ENCODE data around the gene FARSA.
"Not testable (repeated sequence)": the region's sequence is repeated elsewhere in the genome, so short reads cannot be mapped to it uniquely, and the experiment has no call there.

Gene FARSA

DNA sequence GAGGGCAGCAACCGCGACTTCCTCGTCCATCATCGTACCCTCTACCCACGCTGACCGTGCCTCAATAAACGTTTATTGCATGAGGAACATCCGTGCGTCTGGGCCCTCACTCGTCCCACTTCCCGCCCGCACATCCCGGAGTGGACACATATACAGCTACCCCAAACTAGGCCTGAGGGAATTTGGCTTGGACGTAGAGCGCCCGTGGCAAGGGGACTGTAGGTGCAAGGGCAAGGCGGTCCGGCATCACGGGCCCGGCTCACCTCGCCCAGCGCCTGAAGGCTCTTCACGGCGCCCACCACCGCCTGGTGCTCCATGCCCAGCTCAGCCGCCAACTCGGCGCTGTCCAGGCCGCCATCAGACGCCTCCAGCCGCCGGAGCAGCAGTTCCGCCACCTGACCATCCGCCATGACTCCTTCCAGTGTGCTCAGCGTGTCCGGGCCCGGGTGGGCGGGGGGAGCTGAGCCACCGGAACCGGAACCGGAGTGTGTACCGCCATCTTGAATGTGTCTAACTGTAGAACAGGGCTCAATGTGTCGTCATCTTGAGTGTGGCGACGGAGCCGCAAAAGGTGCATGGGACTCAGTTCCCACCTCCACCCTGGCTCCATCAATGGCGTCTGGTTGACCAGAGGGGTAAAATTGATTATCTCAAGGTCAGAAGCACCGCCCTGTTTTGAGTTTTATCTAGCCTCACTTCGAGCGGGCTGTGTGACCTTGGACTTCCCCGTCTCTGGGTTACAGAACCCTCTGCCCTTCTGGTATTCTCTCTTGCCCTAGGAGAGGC, at the start of gene FARSA:
FARSA (minus strand) TSS at position 425 of the 786 bp plus-strand sequence; CDS start at position 410, 15 bp downstream.
- peak; percentile 85 for DNase-seq

DNA sequence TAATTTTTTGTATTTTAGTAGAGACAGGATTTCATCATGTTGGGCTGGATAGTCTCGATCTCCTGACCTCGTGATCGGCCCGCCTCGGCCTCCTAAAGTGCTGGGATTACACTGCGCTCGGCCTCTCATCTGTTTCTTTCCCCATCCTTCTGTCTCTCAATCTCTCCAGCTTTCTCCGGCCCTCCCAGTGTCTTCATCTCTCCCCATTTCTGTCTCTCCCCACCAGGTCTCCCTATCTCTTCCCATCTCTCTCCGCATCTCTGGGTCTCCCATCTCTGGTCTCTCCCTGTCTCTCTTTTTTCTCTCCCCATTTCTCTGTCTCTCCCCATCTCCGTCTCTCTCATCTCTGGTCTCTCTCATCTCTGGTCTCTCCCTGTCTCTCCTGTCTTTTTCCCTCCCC, 49.6 kb upstream of the FARSA start:
- no peak for DNase-seq

GRCh38 chr19:12982648-12983047, 49.1 kb upstream of the FARSA start:
- no peak for DNase-seq

- no peak for DNase-seq
Observed at GRCh38 chr19:12979974-12980373, 46.5 kb upstream of the FARSA start.

DNA sequence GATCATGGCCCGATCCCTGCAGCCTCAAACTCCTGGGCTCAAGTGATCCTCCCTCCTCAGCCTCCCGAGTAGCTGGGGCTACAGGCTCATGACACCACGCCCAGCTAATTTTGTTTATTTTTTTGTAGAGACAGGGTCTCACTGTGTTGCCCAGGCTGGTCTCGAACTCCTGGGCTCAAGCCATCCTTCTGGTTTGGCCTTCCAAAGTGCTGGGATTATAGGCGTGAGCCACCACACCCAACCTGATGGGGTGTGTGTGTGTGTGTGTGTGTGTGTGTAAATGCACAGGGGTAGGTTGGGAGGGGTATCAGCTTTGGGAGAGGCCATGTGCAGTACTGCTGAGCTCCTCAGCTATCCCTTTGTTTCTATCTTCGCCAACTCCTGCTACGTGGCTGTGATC, 42.6 kb upstream of the FARSA start:
- not testable (repeated sequence) for DNase-seq

DNA sequence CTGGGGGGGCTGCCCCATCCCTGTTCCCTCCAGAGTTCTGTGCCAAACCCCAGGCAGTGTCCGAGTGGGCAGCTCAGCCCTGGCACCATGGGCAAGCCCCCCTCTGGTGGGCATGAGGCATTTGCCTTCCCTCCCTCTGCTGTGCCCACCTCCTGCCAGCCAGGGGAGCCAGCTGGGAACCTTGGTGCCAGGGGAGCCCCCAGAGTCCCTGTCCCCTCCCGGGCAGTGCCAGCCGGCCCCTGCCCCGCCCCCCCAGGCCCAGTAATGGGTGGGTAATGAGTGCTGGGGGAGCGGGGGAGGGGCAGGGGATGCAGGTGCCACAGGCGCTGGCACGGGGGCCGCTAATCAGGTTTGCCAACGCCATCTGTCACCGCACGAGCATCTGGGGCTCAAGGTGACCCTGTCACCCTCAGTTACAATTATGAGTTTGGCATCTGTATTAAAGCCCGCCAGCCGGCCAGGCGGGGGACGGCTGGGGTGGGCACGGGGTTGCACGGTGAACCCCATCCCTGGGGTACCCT, 41.8 kb upstream of the FARSA start:
- DNase-seq = no peak

GRCh38 chr19:12974301-12975220, 41.0 kb upstream of the FARSA start:
- DNase-seq = no peak

GRCh38 chr19:12973236-12973635, 39.7 kb upstream of the FARSA start:
- no peak for DNase-seq

GRCh38 chr19:12970070-12970820, 36.7 kb upstream of the FARSA start:
- DNase-seq = no peak

GRCh38 chr19:12969292-12969988, 35.9 kb upstream of the FARSA start, which contains the start of gene DAND5:
Gene DAND5, plus strand, starts transcription at chr19:12969576. Its CDS starts 85 bp downstream, at chr19:12969661.
- no peak for DNase-seq

DNA sequence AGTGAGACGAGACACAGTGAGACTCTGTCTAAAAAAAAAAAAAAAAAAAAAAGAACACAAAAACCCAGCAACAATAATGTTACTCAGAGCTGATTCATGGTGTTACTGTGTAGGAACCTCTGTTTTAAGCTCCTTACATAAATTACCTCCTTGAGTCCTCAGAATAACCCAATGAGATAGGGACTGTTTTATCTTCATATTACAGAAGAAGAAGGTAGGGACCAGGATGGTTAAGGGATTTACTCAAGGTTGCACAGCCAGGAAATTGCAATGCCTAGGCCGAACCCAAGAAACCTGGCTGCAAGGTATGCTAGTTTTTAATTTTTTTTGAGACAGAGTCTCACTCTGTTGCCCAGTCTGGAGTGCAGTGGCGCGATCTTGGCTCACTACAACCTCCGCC, 34.4 kb upstream of the FARSA start:
- DNase-seq = no peak

DNA sequence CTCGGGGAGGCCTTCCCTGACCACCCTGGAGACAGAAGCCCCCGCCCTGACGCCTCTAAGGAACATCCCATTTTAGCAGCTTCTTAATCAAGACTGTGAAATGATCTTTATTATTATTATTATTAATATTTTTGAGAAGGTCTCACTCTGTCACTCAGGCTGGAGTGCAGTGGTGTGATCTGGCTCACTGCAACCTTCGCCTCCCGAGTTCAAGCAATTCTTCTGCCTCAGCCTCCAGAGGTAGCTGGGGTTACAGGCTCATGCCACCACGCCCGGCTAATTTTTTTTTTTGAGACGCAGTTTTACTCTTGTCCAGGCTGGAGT, 32.3 kb upstream of the FARSA start:
- DNase-seq = no peak

DNA sequence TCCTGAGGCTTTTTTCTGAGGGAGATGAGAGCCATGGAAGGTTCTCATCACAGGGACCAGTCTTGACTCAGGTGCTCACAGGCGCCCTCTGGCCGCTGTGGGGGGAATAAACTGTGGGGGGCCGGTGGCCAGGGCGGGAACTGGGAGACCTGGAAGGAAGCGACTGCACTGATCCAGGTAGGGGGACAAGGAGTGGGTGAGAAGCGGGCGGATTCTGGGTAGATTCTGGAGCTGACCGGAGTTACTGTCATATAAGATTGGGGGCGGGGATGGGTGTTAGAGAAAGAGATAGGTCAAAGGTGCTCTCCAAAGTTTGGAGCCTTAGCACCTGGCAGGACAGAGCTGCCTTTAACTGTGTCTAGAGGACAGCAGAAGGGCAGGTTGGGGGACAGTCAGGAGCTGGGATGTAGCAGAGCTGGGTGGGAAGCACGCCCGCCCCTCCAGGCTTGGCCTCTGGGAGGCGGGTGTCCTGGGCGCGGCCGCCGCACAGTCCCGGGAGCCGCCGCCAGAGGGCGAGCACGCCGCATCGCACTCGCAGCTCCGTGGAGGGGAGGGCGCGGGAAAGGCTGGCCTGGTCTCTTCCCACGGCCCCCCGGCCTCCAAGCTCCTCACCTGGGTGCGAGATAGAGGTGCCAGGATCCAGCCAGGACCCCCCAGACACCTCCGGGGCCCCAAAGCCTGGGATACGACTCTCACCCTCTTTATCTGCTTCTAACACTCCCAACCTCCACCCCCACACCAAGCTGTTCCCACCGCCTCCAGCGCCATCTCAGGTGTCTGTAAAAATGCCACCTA, 31.7 kb upstream of the FARSA start:
- peak; percentile 79 for DNase-seq

DNA sequence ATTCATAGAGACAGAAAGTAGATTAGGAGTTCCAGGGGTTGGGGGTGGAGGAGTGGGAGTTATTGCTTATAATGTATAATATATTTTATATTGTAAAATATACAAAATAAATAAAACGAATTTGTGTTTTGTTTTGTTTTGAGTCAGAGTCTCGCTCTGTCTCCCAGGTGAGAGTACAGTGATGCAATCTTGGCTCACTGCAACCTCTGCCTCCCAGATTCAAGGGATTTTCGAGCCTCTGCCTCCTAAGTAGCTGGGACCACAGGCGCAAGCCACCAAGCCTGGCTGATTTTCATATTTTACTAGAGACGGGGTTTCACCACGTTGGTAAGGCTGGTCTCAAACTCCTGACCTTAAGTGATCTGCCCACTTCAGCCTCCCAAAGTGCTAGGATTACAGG, 26.0 kb upstream of the FARSA start:
- DNase-seq = no peak

GRCh38 chr19:12957389-12957952, 24.0 kb upstream of the FARSA start:
- DNase-seq = not testable (repeated sequence)

DNA sequence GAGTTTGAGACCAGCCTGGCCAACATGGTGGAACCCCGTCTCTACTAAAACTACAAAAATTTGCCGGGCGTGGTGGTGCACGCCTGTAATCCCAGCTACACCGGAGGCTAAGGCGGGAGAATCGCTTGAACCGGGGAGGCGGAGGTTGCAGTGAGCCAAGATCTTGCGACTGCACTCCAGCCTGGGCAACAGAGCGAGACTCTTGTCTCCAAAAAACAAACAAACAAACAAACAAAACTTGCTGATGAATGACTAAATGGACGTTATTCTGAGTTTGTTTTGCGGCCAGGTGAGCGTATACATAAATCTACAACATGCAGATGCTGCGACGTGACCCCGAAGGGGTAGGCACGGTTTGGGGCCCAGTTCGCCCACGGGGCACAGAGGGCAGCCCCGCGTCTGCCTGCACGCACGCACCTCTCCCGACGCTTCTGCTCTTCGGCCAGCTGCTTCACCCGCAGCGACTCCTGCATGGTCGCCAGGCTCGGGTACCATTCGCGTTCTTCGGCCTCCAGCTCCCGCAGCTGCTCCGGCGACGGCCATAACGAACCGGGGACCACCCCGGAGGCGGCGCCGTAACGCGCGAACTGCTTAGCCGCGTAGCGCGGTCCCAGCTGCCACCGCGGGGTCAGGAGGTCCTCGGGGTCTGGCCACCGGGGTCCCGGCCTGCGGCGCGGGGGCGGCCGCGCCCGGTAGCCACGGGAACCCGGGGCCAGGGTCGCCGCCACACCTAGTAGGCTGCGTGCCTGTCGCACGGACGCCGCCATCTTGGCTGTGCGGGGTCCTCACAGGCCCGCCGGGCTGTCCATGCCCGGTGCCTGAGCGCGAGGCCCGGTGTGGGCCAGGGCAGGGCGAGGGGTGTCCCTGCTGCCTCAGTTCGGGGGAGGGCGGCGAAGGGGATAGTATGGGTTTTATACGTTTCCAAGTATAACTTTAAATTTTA, 23.2 kb upstream of the FARSA start, which contains the start of gene GADD45GIP1:
GADD45GIP1 (minus strand) TSS at position 778 of the 943 bp plus-strand sequence; CDS start at position 767, 11 bp downstream.
- peak; percentile 75 for DNase-seq

GRCh38 chr19:12955996-12956395, 22.5 kb upstream of the FARSA start:
- no peak for DNase-seq

DNA sequence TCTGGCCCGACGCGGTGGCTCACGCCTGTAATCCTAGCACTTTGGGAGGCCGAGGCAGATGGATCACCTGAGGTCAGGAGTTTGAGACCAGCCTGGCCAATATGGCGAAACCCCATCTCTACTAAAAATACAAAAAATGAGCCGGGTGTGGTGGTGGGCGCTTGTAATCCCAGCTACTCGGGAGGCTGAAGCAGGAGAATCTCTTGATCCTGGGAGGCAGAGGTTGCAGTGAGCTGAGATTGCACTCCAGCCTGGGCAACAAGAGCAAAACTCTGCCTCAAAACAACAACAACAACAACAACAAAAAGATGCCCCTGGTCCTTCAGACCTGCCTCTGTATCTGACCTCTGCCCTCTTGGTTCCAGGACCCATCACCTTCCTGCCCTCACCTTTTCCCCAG, 22.1 kb upstream of the FARSA start:
- not testable (repeated sequence) for DNase-seq

GRCh38 chr19:12954612-12954962, 21.1 kb upstream of the FARSA start:
- DNase-seq = no peak
